ENCODE measurements around the gene CLMN. TPM values are rescaled to one million over a fixed set of nuclear protein-coding genes. Genes with fewer than 3 reads are reported as not detected.

Gene CLMN
- total RNA-seq, 1 donor from 2014 or later = 3.9 TPM

GRCh38 chr14:95191445-95192199, 128.1 kb downstream of the CLMN start:
- FAIRE-seq (no peak), DNase-seq (ENCODE audit: low read depth) (no peak)
- Histone ChIP-seq H3K36me3 (ENCODE audit: control insufficient read depth, insufficient read depth, low read length) (peaks cover 3% of the 10 kb centered on the region), H3K27me3 (ENCODE audit: control insufficient read depth, insufficient read depth, low read length) (no peaks in the 10 kb centered on the region), H3K4me3 (ENCODE audit: low read depth, low read length) (no peak overlapping the region)
- TF ChIP-seq CTCF (IDR thresholded peaks at IDR 0.05; ENCODE audit: insufficient read depth, low read length, severe bottlenecking) = no peak

GRCh38 chr14:95190857-95191256, 128.9 kb downstream of the CLMN start:
- FAIRE-seq (no peak), DNase-seq (ENCODE audit: low read depth) (no peak)
- Histone ChIP-seq H3K4me3 (ENCODE audit: low read depth, low read length) (no peak overlapping the region), H3K36me3 (ENCODE audit: control insufficient read depth, insufficient read depth, low read length) (peaks cover 3% of the 10 kb centered on the region), H3K27me3 (ENCODE audit: control insufficient read depth, insufficient read depth, low read length) (no peaks in the 10 kb centered on the region)
- no peak for TF ChIP-seq CTCF (IDR thresholded peaks at IDR 0.05; ENCODE audit: insufficient read depth, low read length, severe bottlenecking)

- peaks cover 3% of the 10 kb centered on the region for H3K36me3 ChIP-seq (ENCODE audit: control insufficient read depth, insufficient read depth, low read length)
- no peak for TF ChIP-seq CTCF (IDR thresholded peaks at IDR 0.05; ENCODE audit: insufficient read depth, low read length, severe bottlenecking)
- DNase-seq (ENCODE audit: low read depth) = no peak
- FAIRE-seq = no peak
- H3K27me3 ChIP-seq (ENCODE audit: control insufficient read depth, insufficient read depth, low read length) = no peaks in the 10 kb centered on the region
- H3K4me3 ChIP-seq (ENCODE audit: low read depth, low read length) = no peak overlapping the region
These were observed 129.3 kb downstream of the CLMN start for GRCh38 chr14:95190346-95190840.

- no peak for TF ChIP-seq CTCF (IDR thresholded peaks at IDR 0.05; ENCODE audit: insufficient read depth, low read length, severe bottlenecking)
- FAIRE-seq (no peak), DNase-seq (ENCODE audit: low read depth) (no peak)
- Histone ChIP-seq H3K4me3 (ENCODE audit: low read depth, low read length) (no peak overlapping the region), H3K27me3 (ENCODE audit: control insufficient read depth, insufficient read depth, low read length) (no peaks in the 10 kb centered on the region), H3K36me3 (ENCODE audit: control insufficient read depth, insufficient read depth, low read length) (peaks cover 3% of the 10 kb centered on the region)
These were observed 130.2 kb downstream of the CLMN start for GRCh38 chr14:95189367-95190132.

- no peak for DNase-seq (ENCODE audit: low read depth)
- Histone ChIP-seq H3K36me3 (ENCODE audit: control insufficient read depth, insufficient read depth, low read length) (peaks cover 3% of the 10 kb centered on the region), H3K27me3 (ENCODE audit: control insufficient read depth, insufficient read depth, low read length) (no peaks in the 10 kb centered on the region), H3K4me3 (ENCODE audit: low read depth, low read length) (no peak overlapping the region)
- no peak for FAIRE-seq
- no peak for TF ChIP-seq CTCF (IDR thresholded peaks at IDR 0.05; ENCODE audit: insufficient read depth, low read length, severe bottlenecking)
These were observed 131.3 kb downstream of the CLMN start for GRCh38 chr14:95188380-95188779.
